HepG2 (cell line): ENCODE results near the gene DIMT1.

ENCODE experiments used
- E2F1 ChIP-seq: sonication (generic); formaldehyde crosslinking; IDR thresholded peaks from 2 replicates; pipeline ENCODE4 v1.5.0; 2020; ENCODE audit warnings: missing genetic modification reagents
- FOXA1 ChIP-seq, 2 experiments: fragments of 450-650 bp in 1 of 2; sonication (generic) in 1 of 2; formaldehyde crosslinking in 1 of 2; IDR thresholded peaks; 2 replicates each; pipeline versions ENCODE4 v1.4.0 to v1.6.1; 2016 to 2020; ENCODE audit warnings: missing genetic modification reagents in 1 of 2
- FOXP4 ChIP-seq: sonication (generic); formaldehyde crosslinking; IDR thresholded peaks from 2 replicates; pipeline ENCODE4 v1.4.0; 2020; ENCODE audit warnings: missing genetic modification reagents
- GMEB2 ChIP-seq: IDR thresholded peaks from 2 replicates; pipeline ENCODE4 v1.6.1; 2016; ENCODE audit warnings: missing biosample characterization, missing genetic modification reagents, low read depth
- GPN1 ChIP-seq: sonication (generic); formaldehyde crosslinking; IDR thresholded peaks from 2 replicates; pipeline ENCODE4 v1.5.1; 2020; ENCODE audit warnings: missing genetic modification reagents, borderline replicate concordance
- JUND ChIP-seq: sonication (generic); formaldehyde crosslinking; IDR thresholded peaks from 2 replicates; pipeline ENCODE4 v1.8.0; 2022; ENCODE audit warnings: mild to moderate bottlenecking, missing genetic modification reagents
- NR3C1 ChIP-seq: sonication (generic); formaldehyde crosslinking; IDR thresholded peaks from 2 replicates; pipeline ENCODE4 v1.4.0; 2020; ENCODE audit warnings: missing genetic modification reagents
- POLR2A ChIP-seq, 2 experiments: IDR thresholded peaks; 2 replicates each; pipeline ENCODE4 v1.6.1; 2011; ENCODE audit warnings: low read depth in 2 of 2, low read length in 2 of 2, mild to moderate bottlenecking in 1 of 2, moderate library complexity in 1 of 2; ENCODE audit not compliant: insufficient read depth in 1 of 2
- SIN3B ChIP-seq: fragments of 150-350 bp; IDR thresholded peaks from 2 replicates; pipeline ENCODE4 v1.6.1; 2014; ENCODE audit warnings: low read length
- TRIM24 ChIP-seq: sonication (generic); formaldehyde crosslinking; IDR thresholded peaks from 2 replicates; pipeline ENCODE4 v1.8.0; 2022; ENCODE audit warnings: mild to moderate bottlenecking, missing genetic modification reagents
- USF2 ChIP-seq, 2 experiments: sonication (generic) in 1 of 2; formaldehyde crosslinking in 1 of 2; IDR thresholded peaks; 2 replicates each; pipeline versions ENCODE4 v1.5.1 to v1.6.1; 2011 to 2020; ENCODE audit warnings: borderline replicate concordance in 1 of 2, low read depth in 1 of 2, low read length in 1 of 2, mild to moderate bottlenecking in 1 of 2, missing genetic modification reagents in 1 of 2, moderate library complexity in 1 of 2
- ZFP82 ChIP-seq: sonication (generic); formaldehyde crosslinking; IDR thresholded peaks from 2 replicates; pipeline ENCODE4 v1.5.1; 2020; ENCODE audit warnings: mild to moderate bottlenecking, missing genetic modification reagents, borderline replicate concordance
- ZNF329 ChIP-seq: sonication (generic); formaldehyde crosslinking; IDR thresholded peaks from 2 replicates; pipeline ENCODE4 v1.9.0; 2021; ENCODE audit warnings: low read depth, mild to moderate bottlenecking, missing genetic modification reagents
- ZNF460 ChIP-seq: sonication (generic); formaldehyde crosslinking; IDR thresholded peaks from 2 replicates; pipeline ENCODE4 v1.5.1; 2020; ENCODE audit warnings: missing genetic modification reagents, mild to moderate bottlenecking, borderline replicate concordance

- no peak for TF ChIP-seq SIN3B
- no peak for TF ChIP-seq ZNF460
- TF ChIP-seq USF2 (IDR thresholded peaks at IDR 0.05; ENCODE audit: low read depth, low read length): no peak
- no peak for TF ChIP-seq USF2 (CRISPR knock-in tag; IDR thresholded peaks at IDR 0.05; ENCODE audit: borderline replicate concordance)
- no peak for TF ChIP-seq JUND (CRISPR knock-in tag)
- no peak for TF ChIP-seq NR3C1 (CRISPR knock-in tag)
- no peak for TF ChIP-seq POLR2A (IDR thresholded peaks at IDR 0.05; ENCODE audit: insufficient read depth in 1 of 2, low read depth in 2 of 2, low read length in 2 of 2)
- TF ChIP-seq GMEB2 (CRISPR knock-in tag): no peak
- no peak for TF ChIP-seq E2F1 (CRISPR knock-in tag)
- no peak for TF ChIP-seq ZNF329 (CRISPR knock-in tag)
- TF ChIP-seq FOXP4: no peak
- TF ChIP-seq GPN1 (CRISPR knock-in tag): no peak
- TF ChIP-seq ZFP82 (CRISPR knock-in tag): no peak
- TF ChIP-seq FOXA1 (IDR thresholded peaks at IDR 0.05): no peak
- TF ChIP-seq FOXA1 (CRISPR knock-in tag; IDR thresholded peaks at IDR 0.05): no peak
- no peak for TF ChIP-seq TRIM24 (CRISPR knock-in tag)
Measured at GRCh38 chr5:62431735-62432620, 28.3 kb upstream of the DIMT1 start.
